Ovary (tissue), 9 donors: Measurements from ENCODE around the gene NEURL3. TPM values are rescaled to one million over a fixed set of nuclear protein-coding genes. Genes with fewer than 3 reads are reported as not detected.

Experiments
- DNase-seq, 5 donors: peaks; one replicate each; pipeline ENCODE4 v3.0.0-alpha.2; 2019 to 2020
- H3K27ac ChIP-seq, 2 donors: fragments of 200-600 bp; one replicate each; pipeline versions ENCODE4 v1.5.1 to v1.8.0; 2019 to 2022
- H3K27me3 ChIP-seq: fragments of 200-600 bp; one replicate; pipeline ENCODE4 v1.8.0; 2022
- H3K36me3 ChIP-seq: fragments of 200-600 bp; sonication (generic); one replicate; pipeline ENCODE4 v1.5.1; 2019
- H3K4me1 ChIP-seq: one replicate; pipeline ENCODE4 v1.8.1; 2013; ENCODE audit warnings: mild to moderate bottlenecking, moderate library complexity; ENCODE audit not compliant: insufficient read depth
- H3K4me3 ChIP-seq: fragments of 200-600 bp; sonication (generic); one replicate; pipeline ENCODE4 v1.5.1; 2017
- H3K9me3 ChIP-seq, 2 donors: fragments of 200-600 bp in 1 of 2; sonication (generic) in 1 of 2; one replicate each; pipeline versions ENCODE4 v1.5.1 to v1.8.1; 2013 to 2019; ENCODE audit warnings: mild to moderate bottlenecking in 1 of 2, moderate library complexity in 1 of 2
- EP300 ChIP-seq: sonication (generic); formaldehyde crosslinking; IDR thresholded peaks from one replicate; pipeline ENCODE4 v1.6.1; 2017; ENCODE audit warnings: antibody characterized with exemption
- POLR2A ChIP-seq: fragments of 450-650 bp; IDR thresholded peaks from one replicate; pipeline ENCODE4 v1.6.1; 2017; ENCODE audit warnings: antibody characterized with exemption, mild to moderate bottlenecking, moderate library complexity
- WGBS, 3 donors: extraction: QIAGEN DNeasy Blood & Tissue Kit in 1 of 3; methylation state at CpG; one replicate each; pipeline versions ENCODE4 v1.1.5 to v1.1.7; 2013 to 2017; 5-methylcytosine and 5-hydroxymethylcytosine counted together
- intact Hi-C, 4 donors: fragments of 100-400 bp; cut with DNase I; formaldehyde crosslinking; loops; one replicate each; pipeline versions ENCODE4 v1.11.0 to v1.15.1; 2022 to 2023
- polyA plus RNA-seq, 2 donors: library from polyadenylated mRNA; stranded (reverse); fragments of 200-250 nt in 1 of 2; fragments of 350-450 nt in 1 of 2; fragmentation: Illumina TruSeq in 1 of 2; extraction: RNeasy Lipid Tissue Mini Kit (QIAGEN cat#74804) in 1 of 2; gene quantifications; one replicate each; pipeline ENCODE4 v1.2.3, GENCODE V29; 2013 to 2014
- total RNA-seq, 7 donors: library from RNA; depleted of rRNA in 2 of 7; stranded (reverse); fragments of >200 nt in 2 of 7; fragmentation: NEBNext Ultra II Directional in 3 of 7; extraction: Animal tissue kit (Norgen Biotek cat#: 25700) in 3 of 7; gene quantifications; one replicate each; pipeline versions ENCODE4 v1.1.0 to v1.2.4, GENCODE V29; 2016 to 2023
- TF ChIP-seq, protein P1 (sequence below), 3 donors: fragments of 450-650 bp in 2 of 3; fragments of 200-600 bp in 1 of 3; IDR thresholded peaks; one replicate each; pipeline versions ENCODE4 v1.5.1 to v1.8.0; 2016 to 2022; ENCODE audit warnings: antibody characterized with exemption in 3 of 3, mild to moderate bottlenecking in 1 of 3
- donor health status: DM: no; HTN: no; CAD: no; lungs with moderate emphysema.
- donor health status: DM: no; HTN: no; CAD: no.
- donor health status: Bipolar disorder and iron deficiency.
- donor health status: DM: yes; HTN: yes; CAD: no.
- donor health status: DM: no; HTN: no; CAD: no.
- donor health status: DM: yes; HTN: yes; CAD: no.

NEURL3 gene
- total and polyA plus RNA-seq, 9 donors = 0.06 TPM; not detected in 8

GRCh38 chr2:96529376-96530143 lies 24.4 kb upstream of the NEURL3 start:
- TF ChIP-seq, protein P1, sequence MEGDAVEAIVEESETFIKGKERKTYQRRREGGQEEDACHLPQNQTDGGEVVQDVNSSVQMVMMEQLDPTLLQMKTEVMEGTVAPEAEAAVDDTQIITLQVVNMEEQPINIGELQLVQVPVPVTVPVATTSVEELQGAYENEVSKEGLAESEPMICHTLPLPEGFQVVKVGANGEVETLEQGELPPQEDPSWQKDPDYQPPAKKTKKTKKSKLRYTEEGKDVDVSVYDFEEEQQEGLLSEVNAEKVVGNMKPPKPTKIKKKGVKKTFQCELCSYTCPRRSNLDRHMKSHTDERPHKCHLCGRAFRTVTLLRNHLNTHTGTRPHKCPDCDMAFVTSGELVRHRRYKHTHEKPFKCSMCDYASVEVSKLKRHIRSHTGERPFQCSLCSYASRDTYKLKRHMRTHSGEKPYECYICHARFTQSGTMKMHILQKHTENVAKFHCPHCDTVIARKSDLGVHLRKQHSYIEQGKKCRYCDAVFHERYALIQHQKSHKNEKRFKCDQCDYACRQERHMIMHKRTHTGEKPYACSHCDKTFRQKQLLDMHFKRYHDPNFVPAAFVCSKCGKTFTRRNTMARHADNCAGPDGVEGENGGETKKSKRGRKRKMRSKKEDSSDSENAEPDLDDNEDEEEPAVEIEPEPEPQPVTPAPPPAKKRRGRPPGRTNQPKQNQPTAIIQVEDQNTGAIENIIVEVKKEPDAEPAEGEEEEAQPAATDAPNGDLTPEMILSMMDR (IDR thresholded peaks at IDR 0.05) = no peak
- TF ChIP-seq EP300 = no peak
- TF ChIP-seq POLR2A = no peak
- Histone ChIP-seq H3K4me3 (no peak overlapping the region), H3K27ac (peak overlapping the region; percentile 36 to 82), H3K4me1 (peaks cover 14% of the 10 kb centered on the region), H3K9me3 (no peaks in the 10 kb centered on the region), H3K36me3 (no peaks in the 10 kb centered on the region), H3K27me3 (no peaks in the 10 kb centered on the region)
- WGBS, 3 donors = 84 to 92% (median 87%) methylated on average over 9 of the region's 9 CpGs
- DNase-seq = no peak
- intact Hi-C loops = loop anchor here in 3 of 4 donors (5.0 to 10.0 kb wide), 3 partner anchors 105 to 425 kb away; partner anchors contain the start of gene KANSL3 (in 1 of the 3)

DNA sequence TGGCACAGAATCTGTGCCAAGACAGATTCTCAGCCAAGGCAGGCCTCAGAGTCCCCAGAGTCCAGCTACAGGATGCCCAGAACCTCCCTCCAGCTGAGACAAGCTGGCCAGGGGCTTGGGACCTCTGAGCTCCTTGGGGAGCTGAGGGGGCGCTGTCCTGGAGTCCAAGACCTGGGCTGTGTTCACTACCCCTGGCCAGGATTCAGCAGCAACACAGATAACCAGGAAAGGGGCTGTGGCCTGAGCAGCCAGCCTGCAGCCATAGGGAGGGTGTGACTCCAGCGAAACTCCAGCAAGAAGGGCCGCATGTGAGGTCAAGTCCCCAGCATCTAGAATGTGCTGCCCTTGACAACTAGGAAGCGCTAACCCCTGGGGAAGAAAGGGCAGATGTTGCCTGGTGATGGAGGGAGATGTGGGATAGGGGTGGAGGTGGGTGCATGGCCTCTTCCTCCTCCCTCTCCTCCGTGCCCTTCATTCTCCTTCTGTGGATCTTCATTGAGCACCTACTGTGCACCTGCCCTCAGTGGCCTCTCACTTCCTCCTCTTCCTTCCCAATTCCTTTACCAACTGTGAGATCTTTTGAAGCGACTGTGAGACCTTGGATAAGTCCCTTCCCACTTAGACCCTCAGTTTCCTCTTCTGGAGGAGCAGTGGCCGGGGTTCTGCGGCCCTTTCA lies 23.7 kb upstream of the NEURL3 start:
- intact Hi-C loops = no loop called here
- Histone ChIP-seq H3K27ac (peak overlapping the region; percentile 36 to 82), H3K36me3 (no peaks in the 10 kb centered on the region), H3K9me3 (no peaks in the 10 kb centered on the region), H3K27me3 (no peaks in the 10 kb centered on the region), H3K4me3 (no peak overlapping the region), H3K4me1 (peaks cover 14% of the 10 kb centered on the region)
- TF ChIP-seq POLR2A (no peak), EP300 (no peak)
- TF ChIP-seq, protein P1 (IDR thresholded peaks at IDR 0.05) = no peak
- 81 to 85% (median 84%) methylated on average over 8 of the region's 8 CpGs for WGBS, 3 donors
- no peak for DNase-seq

DNA sequence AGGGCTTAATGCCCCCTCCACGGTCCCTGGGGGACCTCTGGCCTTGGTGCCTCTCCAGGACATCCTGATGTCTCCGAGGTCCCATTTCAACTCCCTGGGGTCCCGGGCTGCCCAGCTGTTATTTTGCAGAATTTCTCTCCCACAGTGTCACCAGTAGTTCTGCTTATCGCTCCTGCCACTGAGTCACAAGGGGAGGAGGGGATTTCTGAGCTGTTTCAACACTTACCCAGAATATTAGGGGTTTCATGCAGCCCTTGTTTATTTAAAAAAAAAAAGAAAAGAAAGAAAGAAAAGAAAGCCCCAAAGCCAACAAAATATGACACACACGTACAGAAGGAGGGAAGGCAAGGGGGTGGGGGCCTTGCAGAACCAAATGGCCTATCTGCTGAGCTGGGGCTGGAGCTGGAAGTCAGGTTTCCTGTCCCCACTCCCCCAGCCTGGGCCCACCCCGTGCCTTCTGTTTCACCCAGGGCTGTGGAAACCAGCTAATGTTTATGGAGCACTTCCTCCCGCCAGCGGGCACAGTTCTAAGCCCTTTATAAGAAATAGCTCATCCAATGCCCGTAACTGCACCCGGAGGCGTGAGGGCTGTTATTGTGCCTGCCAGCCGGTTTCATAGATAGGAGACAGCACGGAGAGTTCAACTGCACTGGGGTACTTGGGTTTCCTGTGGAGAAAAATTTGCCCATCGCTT lies 23.0 kb upstream of the NEURL3 start:
- intact Hi-C loops = no loop called here
- Histone ChIP-seq H3K36me3 (no peaks in the 10 kb centered on the region), H3K27ac (peak overlapping the region; percentile 82 to 92), H3K4me1 (peaks cover 12% of the 10 kb centered on the region), H3K27me3 (no peaks in the 10 kb centered on the region), H3K4me3 (peak overlapping the region; percentile 68), H3K9me3 (no peaks in the 10 kb centered on the region)
- no peak for TF ChIP-seq EP300
- TF ChIP-seq POLR2A = no peak
- TF ChIP-seq, protein P1 (IDR thresholded peaks at IDR 0.05) = no peak
- peak; percentile 55 to 73 (median 69) for DNase-seq
- WGBS, 3 donors = 42 to 46% (median 43%) methylated on average over 14 of the region's 14 CpGs

DNA sequence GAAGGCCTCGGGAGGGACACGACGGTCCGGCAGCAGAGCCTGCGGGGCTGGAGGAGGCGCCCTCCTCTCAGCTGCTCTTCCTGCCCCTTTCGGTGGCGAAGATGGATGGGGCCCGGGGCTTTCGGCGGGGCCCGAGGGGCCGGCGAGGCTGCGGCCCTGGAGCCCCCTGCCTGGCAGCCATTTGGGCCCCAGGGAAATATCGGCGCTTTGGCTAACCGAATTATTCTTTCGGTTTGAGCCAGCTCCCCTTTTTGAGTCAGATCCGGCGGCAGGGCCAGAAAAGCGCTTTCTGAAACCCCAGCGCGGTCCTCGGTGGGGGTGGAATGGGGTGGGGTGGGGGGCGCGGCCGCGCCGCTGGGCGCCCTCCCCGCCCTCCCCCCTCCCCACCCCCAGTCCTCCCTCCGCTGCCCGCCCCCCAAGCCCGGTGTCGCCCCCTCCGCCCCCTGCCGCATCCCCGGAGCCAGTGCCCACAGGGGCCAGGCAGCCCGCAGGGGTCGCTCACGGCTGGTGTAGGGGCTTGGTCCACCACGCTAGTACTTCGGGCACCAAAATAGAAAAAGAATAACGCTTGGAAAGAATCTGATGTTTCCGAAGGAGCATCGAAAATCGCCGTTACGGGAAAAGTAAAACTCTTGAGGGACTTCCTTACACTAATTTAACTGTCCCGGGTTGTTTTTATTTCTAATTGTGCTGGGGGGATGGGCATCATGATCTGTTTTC lies 22.3 kb upstream of the NEURL3 start:
- H3K4me1 ChIP-seq = peaks cover 9% of the 10 kb centered on the region
- intact Hi-C loops = no loop called here
- peak; percentile 59 to 76 (median 73) for DNase-seq

More for the DNA sequence above, 22.3 kb upstream of the NEURL3 start:
- TF ChIP-seq, protein P1 (IDR thresholded peaks at IDR 0.05) = no peak
- TF ChIP-seq EP300 = no peak
- TF ChIP-seq POLR2A = no peak
- no peaks in the 10 kb centered on the region for H3K36me3 ChIP-seq
- WGBS, 3 donors = 1 to 2% (median 2%) methylated on average over 51 of the region's 51 CpGs
- peak overlapping the region; percentile 68 for H3K4me3 ChIP-seq
- H3K27me3 ChIP-seq = no peaks in the 10 kb centered on the region
- H3K9me3 ChIP-seq = no peaks in the 10 kb centered on the region
- peak overlapping the region; percentile 82 to 92 for H3K27ac ChIP-seq
